Measurements from ENCODE around the gene ZBTB20.

- TF ChIP-seq CTCF (IDR thresholded peaks at IDR 0.05; ENCODE audit: insufficient read depth, low read length) (no peak), GABPA (IDR thresholded peaks at IDR 0.05; ENCODE audit: low read depth) (no peak)
Observed at GRCh38 chr3:114619771-114620170, 527.3 kb downstream of the ZBTB20 start.
